Astrocyte (in vitro differentiated cells and primary cell): Measurements from ENCODE around the gene CKAP5.

ENCODE experiments used
- CTCF ChIP-seq: IDR thresholded peaks from 2 replicates; pipeline ENCODE4 v1.5.1; 2011; ENCODE audit warnings: low read depth, mild to moderate bottlenecking, inconsistent platforms, low read length, moderate library complexity; ENCODE audit not compliant: insufficient read depth
- EZH2 ChIP-seq: IDR thresholded peaks from 2 replicates; pipeline ENCODE4 v1.6.1; 2012; ENCODE audit warnings: mild to moderate bottlenecking, low read length, inconsistent platforms; ENCODE audit not compliant: insufficient read depth

GRCh38 chr11:46778416-46778815, 67.7 kb downstream of the CKAP5 start:
- TF ChIP-seq CTCF (no peak), EZH2 (no peak)
